ENCODE measurements around the gene CDC27.

DNA sequence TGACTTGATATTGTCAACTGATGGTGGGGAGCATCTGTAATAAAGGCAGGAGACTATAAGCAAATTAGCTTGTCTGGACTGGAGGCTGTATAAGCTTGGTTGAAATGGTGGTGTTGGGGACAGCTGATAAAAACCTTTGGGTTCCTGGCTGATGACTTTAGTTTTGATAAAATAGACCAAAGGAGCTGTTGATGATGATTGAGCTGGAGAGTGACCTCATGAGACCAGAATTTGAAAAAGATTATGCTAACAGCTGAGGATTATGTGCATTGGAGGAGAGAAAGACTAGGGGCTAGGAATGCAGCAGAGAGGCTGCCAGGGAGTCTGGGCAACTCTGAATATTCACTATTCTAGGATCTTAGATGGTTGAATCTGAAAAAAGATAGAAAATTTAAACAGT is 8.7 kb upstream of the CDC27 start:
- TF ChIP-seq, protein P1, sequence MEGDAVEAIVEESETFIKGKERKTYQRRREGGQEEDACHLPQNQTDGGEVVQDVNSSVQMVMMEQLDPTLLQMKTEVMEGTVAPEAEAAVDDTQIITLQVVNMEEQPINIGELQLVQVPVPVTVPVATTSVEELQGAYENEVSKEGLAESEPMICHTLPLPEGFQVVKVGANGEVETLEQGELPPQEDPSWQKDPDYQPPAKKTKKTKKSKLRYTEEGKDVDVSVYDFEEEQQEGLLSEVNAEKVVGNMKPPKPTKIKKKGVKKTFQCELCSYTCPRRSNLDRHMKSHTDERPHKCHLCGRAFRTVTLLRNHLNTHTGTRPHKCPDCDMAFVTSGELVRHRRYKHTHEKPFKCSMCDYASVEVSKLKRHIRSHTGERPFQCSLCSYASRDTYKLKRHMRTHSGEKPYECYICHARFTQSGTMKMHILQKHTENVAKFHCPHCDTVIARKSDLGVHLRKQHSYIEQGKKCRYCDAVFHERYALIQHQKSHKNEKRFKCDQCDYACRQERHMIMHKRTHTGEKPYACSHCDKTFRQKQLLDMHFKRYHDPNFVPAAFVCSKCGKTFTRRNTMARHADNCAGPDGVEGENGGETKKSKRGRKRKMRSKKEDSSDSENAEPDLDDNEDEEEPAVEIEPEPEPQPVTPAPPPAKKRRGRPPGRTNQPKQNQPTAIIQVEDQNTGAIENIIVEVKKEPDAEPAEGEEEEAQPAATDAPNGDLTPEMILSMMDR (IDR thresholded peaks at IDR 0.05) = no peak
- TF ChIP-seq EZH2 (IDR thresholded peaks at IDR 0.05; ENCODE audit: borderline replicate concordance, insufficient read depth, low read depth, low read length, poor library complexity, severe bottlenecking) = no peak

Measured in B cell (primary cell).